DND-41 (cell line): ENCODE measurements around the gene TMX4.
A peak's percentile ranks its signal among the peaks of the same experiment; 100 is the strongest.

Source experiments
- EZH2 ChIP-seq: IDR thresholded peaks from 3 replicates; pipeline ENCODE4 v1.6.1; 2012; ENCODE audit warnings: borderline replicate concordance, low read depth, mild to moderate bottlenecking, moderate library complexity, low read length, inconsistent platforms; ENCODE audit not compliant: severe bottlenecking
- TF ChIP-seq, protein P1 (sequence below): IDR thresholded peaks from 2 replicates; pipeline ENCODE4 v1.5.1; 2012; ENCODE audit warnings: borderline replicate concordance, low read length, moderate library complexity, mild to moderate bottlenecking; ENCODE audit not compliant: poor library complexity, severe bottlenecking; ENCODE audit errors: extremely low read depth

DNA sequence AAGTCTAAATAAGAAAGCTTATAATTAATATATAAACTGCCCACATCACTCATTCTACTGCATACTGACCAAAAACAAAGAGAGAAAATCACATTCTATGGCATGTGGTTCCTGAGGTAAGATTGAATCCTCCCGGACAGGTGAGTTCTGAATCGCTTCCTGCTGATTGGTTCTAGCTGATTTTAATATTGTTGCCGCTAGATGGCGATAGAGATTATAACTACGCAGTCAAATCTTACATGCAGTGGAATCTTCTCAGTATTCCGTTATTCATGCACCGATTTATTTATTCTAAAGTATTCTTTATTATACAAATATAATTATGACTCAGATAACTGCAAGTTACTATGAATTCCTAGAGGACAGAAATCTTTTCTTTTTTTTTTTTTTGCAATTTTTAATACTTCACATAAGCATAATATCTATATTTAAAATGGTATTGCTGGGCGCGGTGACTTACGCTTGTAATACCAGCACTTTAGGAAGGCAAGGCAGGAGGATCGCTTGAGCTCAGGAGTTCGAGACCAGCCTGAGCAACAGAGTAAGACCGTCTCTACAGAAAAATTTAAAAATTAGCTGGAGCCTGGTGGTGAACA lies 24.2 kb upstream of the TMX4 start:
- TF ChIP-seq, protein P1, sequence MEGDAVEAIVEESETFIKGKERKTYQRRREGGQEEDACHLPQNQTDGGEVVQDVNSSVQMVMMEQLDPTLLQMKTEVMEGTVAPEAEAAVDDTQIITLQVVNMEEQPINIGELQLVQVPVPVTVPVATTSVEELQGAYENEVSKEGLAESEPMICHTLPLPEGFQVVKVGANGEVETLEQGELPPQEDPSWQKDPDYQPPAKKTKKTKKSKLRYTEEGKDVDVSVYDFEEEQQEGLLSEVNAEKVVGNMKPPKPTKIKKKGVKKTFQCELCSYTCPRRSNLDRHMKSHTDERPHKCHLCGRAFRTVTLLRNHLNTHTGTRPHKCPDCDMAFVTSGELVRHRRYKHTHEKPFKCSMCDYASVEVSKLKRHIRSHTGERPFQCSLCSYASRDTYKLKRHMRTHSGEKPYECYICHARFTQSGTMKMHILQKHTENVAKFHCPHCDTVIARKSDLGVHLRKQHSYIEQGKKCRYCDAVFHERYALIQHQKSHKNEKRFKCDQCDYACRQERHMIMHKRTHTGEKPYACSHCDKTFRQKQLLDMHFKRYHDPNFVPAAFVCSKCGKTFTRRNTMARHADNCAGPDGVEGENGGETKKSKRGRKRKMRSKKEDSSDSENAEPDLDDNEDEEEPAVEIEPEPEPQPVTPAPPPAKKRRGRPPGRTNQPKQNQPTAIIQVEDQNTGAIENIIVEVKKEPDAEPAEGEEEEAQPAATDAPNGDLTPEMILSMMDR: peak; percentile 84
- TF ChIP-seq EZH2: no peak
